Suprapubic skin (tissue), 4 donors: ENCODE data around the gene PIK3AP1. TPM values are rescaled to one million over a fixed set of nuclear protein-coding genes. Genes with fewer than 3 reads are reported as not detected.

Experiments used
- DNase-seq, 2 donors: peaks; one replicate each; pipeline ENCODE4 v3.0.0-alpha.2; 2019; ENCODE audit warnings: low spot score in 2 of 2
- H3K27ac ChIP-seq: fragments of 200-600 bp; sonication (generic); one replicate; pipeline ENCODE4 v1.5.1; 2019
- H3K27me3 ChIP-seq: fragments of 200-600 bp; sonication (generic); one replicate; pipeline ENCODE4 v1.5.1; 2019
- H3K36me3 ChIP-seq: fragments of 200-600 bp; sonication (generic); one replicate; pipeline ENCODE4 v1.5.1; 2019
- H3K4me1 ChIP-seq: fragments of 200-600 bp; sonication (generic); one replicate; pipeline ENCODE4 v1.5.1; 2019
- H3K4me3 ChIP-seq: fragments of 200-600 bp; sonication (generic); one replicate; pipeline ENCODE4 v1.5.1; 2019; ENCODE audit warnings: mild to moderate bottlenecking
- H3K9me3 ChIP-seq: fragments of 200-600 bp; sonication (generic); one replicate; pipeline ENCODE4 v1.5.1; 2019
- EP300 ChIP-seq: sonication (generic); formaldehyde crosslinking; IDR thresholded peaks from one replicate; pipeline ENCODE4 v1.6.1; 2017; ENCODE audit warnings: antibody characterized with exemption
- POLR2A ChIP-seq, 2 donors: fragments of 450-650 bp; IDR thresholded peaks; one replicate each; pipeline ENCODE4 v1.6.1; 2017; ENCODE audit warnings: antibody characterized with exemption in 2 of 2, mild to moderate bottlenecking in 2 of 2, moderate library complexity in 2 of 2
- POLR2AphosphoS5 ChIP-seq, 3 donors: sonication (generic); formaldehyde crosslinking; IDR thresholded peaks; one replicate each; pipeline ENCODE4 v1.6.1; 2017; ENCODE audit warnings: antibody characterized with exemption in 3 of 3
- WGBS: methylation state at CpG from one replicate; pipeline ENCODE4 v1.1.5; 2018; 5-methylcytosine and 5-hydroxymethylcytosine counted together
- total RNA-seq, 4 donors: library from RNA; depleted of rRNA; stranded (reverse); fragments of >200 nt; gene quantifications; one replicate each; pipeline ENCODE4 v1.1.0, GENCODE V29; 2016
- TF ChIP-seq, protein P1 (sequence below), 2 donors: fragments of 200-600 bp in 1 of 2; fragments of 450-650 bp in 1 of 2; sonication (generic) in 1 of 2; IDR thresholded peaks; one replicate each; pipeline ENCODE4 v1.5.1; 2016 to 2019; ENCODE audit warnings: antibody characterized with exemption in 2 of 2, mild to moderate bottlenecking in 1 of 2, moderate library complexity in 1 of 2

The PIK3AP1 gene
- total RNA-seq, 4 donors from 2014 or later, result 2.2 to 5.6 (median 4.0) TPM

DNA sequence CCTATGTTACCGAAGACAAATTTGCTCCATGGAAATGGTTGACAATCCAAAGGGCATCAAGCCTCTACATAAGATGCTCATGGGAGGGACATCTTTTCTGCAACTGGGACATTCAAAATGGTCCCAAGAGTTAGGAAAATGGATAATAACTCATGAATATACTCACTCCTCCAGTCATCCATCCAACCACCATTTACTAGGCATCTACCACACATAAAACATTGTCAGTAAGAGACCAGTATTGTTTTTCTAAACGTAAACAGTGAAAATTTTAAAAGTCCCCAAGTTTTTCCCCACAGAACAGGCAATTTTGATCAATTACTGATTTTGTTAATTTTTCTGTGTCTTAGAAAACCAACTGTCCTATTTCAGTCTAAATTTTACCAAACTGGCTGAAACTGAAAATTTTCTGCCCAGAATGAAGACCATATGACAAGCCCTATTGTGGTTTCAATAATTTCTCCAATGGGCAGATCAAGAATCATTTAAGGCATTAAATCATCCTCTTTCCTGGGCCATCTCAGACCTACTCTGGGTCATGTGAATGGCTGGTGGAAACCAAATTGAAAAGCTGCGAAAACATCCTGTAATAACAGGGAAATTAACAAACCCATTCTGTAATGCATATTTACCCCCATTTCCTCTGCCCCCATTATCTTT is 24.2 kb downstream of the PIK3AP1 start:
- WGBS, result 73% methylated on average over 3 of the region's 3 CpGs
- H3K36me3 ChIP-seq, result no peaks in the 10 kb centered on the region
- no peaks in the 10 kb centered on the region for H3K27me3 ChIP-seq
- no peak for DNase-seq
- TF ChIP-seq EP300 (no peak), POLR2A (IDR thresholded peaks at IDR 0.05) (no peak), POLR2AphosphoS5 (IDR thresholded peaks at IDR 0.05) (no peak)
- TF ChIP-seq, protein P1, sequence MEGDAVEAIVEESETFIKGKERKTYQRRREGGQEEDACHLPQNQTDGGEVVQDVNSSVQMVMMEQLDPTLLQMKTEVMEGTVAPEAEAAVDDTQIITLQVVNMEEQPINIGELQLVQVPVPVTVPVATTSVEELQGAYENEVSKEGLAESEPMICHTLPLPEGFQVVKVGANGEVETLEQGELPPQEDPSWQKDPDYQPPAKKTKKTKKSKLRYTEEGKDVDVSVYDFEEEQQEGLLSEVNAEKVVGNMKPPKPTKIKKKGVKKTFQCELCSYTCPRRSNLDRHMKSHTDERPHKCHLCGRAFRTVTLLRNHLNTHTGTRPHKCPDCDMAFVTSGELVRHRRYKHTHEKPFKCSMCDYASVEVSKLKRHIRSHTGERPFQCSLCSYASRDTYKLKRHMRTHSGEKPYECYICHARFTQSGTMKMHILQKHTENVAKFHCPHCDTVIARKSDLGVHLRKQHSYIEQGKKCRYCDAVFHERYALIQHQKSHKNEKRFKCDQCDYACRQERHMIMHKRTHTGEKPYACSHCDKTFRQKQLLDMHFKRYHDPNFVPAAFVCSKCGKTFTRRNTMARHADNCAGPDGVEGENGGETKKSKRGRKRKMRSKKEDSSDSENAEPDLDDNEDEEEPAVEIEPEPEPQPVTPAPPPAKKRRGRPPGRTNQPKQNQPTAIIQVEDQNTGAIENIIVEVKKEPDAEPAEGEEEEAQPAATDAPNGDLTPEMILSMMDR (IDR thresholded peaks at IDR 0.05), result no peak
- no peak overlapping the region for H3K4me3 ChIP-seq
- H3K27ac ChIP-seq, result no peak overlapping the region
- H3K9me3 ChIP-seq, result no peaks in the 10 kb centered on the region
- no peaks in the 10 kb centered on the region for H3K4me1 ChIP-seq

GRCh38 chr10:96695366-96695765 is 24.9 kb downstream of the PIK3AP1 start:
- no peak overlapping the region for H3K27ac ChIP-seq
- 55% methylated on average over 1 of the region's 1 CpG for WGBS
- H3K36me3 ChIP-seq, result no peaks in the 10 kb centered on the region
- no peaks in the 10 kb centered on the region for H3K4me1 ChIP-seq
- TF ChIP-seq EP300 (no peak), POLR2AphosphoS5 (IDR thresholded peaks at IDR 0.05) (no peak), POLR2A (IDR thresholded peaks at IDR 0.05) (no peak)
- TF ChIP-seq, protein P1 (IDR thresholded peaks at IDR 0.05), result no peak
- DNase-seq, result no peak
- H3K9me3 ChIP-seq, result no peaks in the 10 kb centered on the region
- H3K4me3 ChIP-seq, result no peak overlapping the region
- H3K27me3 ChIP-seq, result no peaks in the 10 kb centered on the region

GRCh38 chr10:96693431-96693830 is 26.9 kb downstream of the PIK3AP1 start:
- TF ChIP-seq, protein P1 (IDR thresholded peaks at IDR 0.05), result no peak
- TF ChIP-seq POLR2AphosphoS5 (IDR thresholded peaks at IDR 0.05), result no peak
- TF ChIP-seq EP300, result no peak
- no peak for TF ChIP-seq POLR2A (IDR thresholded peaks at IDR 0.05)

GRCh38 chr10:96692427-96692826 is 27.9 kb downstream of the PIK3AP1 start:
- Histone ChIP-seq H3K9me3 (no peaks in the 10 kb centered on the region), H3K4me1 (no peaks in the 10 kb centered on the region), H3K27me3 (peaks cover 2% of the 10 kb centered on the region), H3K27ac (no peak overlapping the region), H3K4me3 (no peak overlapping the region), H3K36me3 (no peaks in the 10 kb centered on the region)
- no peak for DNase-seq
- TF ChIP-seq, protein P1 (IDR thresholded peaks at IDR 0.05), result no peak
- no peak for TF ChIP-seq POLR2AphosphoS5 (IDR thresholded peaks at IDR 0.05)
- TF ChIP-seq EP300, result no peak
- no peak for TF ChIP-seq POLR2A (IDR thresholded peaks at IDR 0.05)
- WGBS, result 94% methylated on average over 4 of the region's 4 CpGs

More at GRCh38 chr10:96693431-96693830, 26.9 kb downstream of the PIK3AP1 start:
- Histone ChIP-seq H3K9me3 (no peaks in the 10 kb centered on the region), H3K27me3 (peaks cover 2% of the 10 kb centered on the region), H3K27ac (no peak overlapping the region), H3K4me3 (no peak overlapping the region), H3K4me1 (no peaks in the 10 kb centered on the region), H3K36me3 (no peaks in the 10 kb centered on the region)
- DNase-seq, result no peak
- WGBS, result 85% methylated on average over 3 of the region's 3 CpGs

GRCh38 chr10:96691761-96692160 is 28.6 kb downstream of the PIK3AP1 start:
- Histone ChIP-seq H3K27me3 (peaks cover 2% of the 10 kb centered on the region), H3K4me1 (no peaks in the 10 kb centered on the region), H3K9me3 (no peaks in the 10 kb centered on the region), H3K4me3 (no peak overlapping the region), H3K27ac (no peak overlapping the region), H3K36me3 (no peaks in the 10 kb centered on the region)
- TF ChIP-seq, protein P1 (IDR thresholded peaks at IDR 0.05), result no peak
- TF ChIP-seq EP300 (no peak), POLR2AphosphoS5 (IDR thresholded peaks at IDR 0.05) (no peak), POLR2A (IDR thresholded peaks at IDR 0.05) (no peak)
- no peak for DNase-seq
